Left colon (tissue), 2 donors: Measurements from ENCODE around the gene ZNRD2. TPM values are rescaled to one million over a fixed set of nuclear protein-coding genes. Genes with fewer than 3 reads are reported as not detected.

Experiments used
- ATAC-seq: fragments of 200-7000 bp; cut with Tn5 transposase; one replicate; pipeline ENCODE4 v1.9.1; 2020; ENCODE audit warnings: mild to moderate bottlenecking, moderate library complexity
- DNase-seq, 2 donors: peaks; one replicate each; pipeline ENCODE4 v3.0.0-alpha.2; 2020
- intact Hi-C, 2 donors: fragments of 100-400 bp; cut with DNase I in 1 of 2; cut with micrococcal nuclease in 1 of 2; formaldehyde crosslinking; loops; one replicate each; pipeline versions ENCODE4 v1.11.2 to v1.14.0; 2022; cut with DNase I, micrococcal nuclease
- total RNA-seq, 2 donors: library from RNA; stranded (reverse); fragmentation: NEBNext Ultra II Directional; extraction: Animal tissue kit (Norgen Biotek cat#: 25700); gene quantifications; one replicate each; pipeline ENCODE4 v1.2.1, GENCODE V29; 2021
- donor health status: DM: no; HTN: no; CAD: no.
- donor health status: DM: yes; HTN: yes; CAD: no.

The ZNRD2 gene
- total RNA-seq, 2 donors from 2014 or later: 15.4 to 18.5 TPM

DNA sequence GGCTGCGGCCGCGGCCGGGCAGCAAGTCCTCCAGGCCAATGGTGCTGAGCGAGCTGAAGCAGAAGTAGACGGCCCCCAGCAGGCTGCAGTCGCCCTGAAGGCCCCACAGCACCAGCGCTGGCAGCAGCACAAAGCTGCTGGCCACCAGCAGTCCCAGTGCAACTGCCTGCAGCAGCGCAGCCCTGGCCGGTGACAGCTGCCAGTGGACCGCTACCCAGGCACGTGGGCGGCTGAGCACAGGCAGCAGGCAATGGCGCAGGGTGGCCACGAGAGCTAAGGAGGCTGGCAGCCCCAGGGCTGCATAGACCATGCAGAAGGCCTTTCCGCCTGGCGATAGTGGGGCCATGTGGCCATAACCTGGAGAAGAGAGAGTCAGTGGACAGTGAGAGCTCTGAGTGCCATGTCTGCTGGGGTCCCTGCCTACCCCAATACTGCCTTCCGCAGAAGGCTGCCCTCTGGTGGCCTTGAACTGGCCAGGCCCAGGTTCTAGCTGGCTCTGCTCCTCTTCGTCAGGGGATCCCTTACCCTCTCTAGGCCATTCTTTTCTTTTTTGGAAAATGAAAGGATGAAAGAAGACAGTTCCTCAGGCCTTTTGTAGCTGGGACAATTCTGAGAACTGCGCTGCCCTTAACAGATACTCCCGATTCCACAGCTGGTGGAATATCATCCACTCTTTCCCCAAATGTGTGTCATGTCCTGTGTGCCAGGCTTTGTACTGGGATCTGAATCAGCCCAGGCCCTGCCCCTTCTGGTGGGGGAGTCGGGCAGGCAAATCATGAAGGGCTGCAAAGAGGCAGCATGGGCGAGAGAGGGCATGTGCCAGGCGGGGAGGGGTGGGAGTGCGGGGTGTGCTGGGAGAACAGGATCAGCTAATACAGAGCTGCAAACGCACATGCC lies 23.5 kb downstream of the ZNRD2 start:
- intact Hi-C loops: no loop called here
- ATAC-seq (no peak), DNase-seq (peak in 1 of 2 donors; percentile 63)

DNA sequence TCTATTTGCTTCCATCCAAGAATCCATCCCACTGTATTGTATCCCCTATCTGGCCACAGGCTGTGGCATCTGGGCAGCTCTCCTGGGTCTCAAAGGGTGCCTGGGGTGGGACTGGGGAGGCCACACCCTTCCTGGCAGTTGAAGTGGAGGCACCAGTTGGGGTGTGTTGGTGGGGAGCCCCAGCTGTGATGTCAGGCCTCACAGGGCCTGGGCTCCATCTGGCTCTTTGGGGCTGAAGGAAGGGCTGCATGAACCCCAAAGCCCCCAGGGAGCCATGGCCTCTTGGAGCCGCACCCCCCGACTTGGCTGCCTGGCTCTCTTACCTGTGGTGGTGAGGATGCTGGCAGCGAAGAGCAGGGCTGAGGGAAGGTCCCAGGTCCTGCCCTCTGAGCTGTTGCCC lies 24.9 kb downstream of the ZNRD2 start:
- intact Hi-C loops: no loop called here
- DNase-seq (no peak), ATAC-seq (no peak)

- intact Hi-C loops: no loop called here
- ATAC-seq: peak; percentile 39
- DNase-seq: peak in 1 of 2 donors; percentile 47
Observed at GRCh38 chr11:65595543-65596281, 25.4 kb downstream of the ZNRD2 start, which contains the start of gene KCNK7. Gene KCNK7 (minus strand): TSS chr11:65595800. CDS start chr11:65595772, 28 bp downstream.

GRCh38 chr11:65596520-65596919 lies 26.2 kb downstream of the ZNRD2 start:
- intact Hi-C loops: no loop called here
- ATAC-seq: no peak

GRCh38 chr11:65598258-65598699 lies 28.0 kb downstream of the ZNRD2 start:
- ATAC-seq (no peak), DNase-seq (no peak)
- intact Hi-C loops: no loop called here

More at GRCh38 chr11:65596520-65596919, 26.2 kb downstream of the ZNRD2 start:
- DNase-seq: no peak

DNA sequence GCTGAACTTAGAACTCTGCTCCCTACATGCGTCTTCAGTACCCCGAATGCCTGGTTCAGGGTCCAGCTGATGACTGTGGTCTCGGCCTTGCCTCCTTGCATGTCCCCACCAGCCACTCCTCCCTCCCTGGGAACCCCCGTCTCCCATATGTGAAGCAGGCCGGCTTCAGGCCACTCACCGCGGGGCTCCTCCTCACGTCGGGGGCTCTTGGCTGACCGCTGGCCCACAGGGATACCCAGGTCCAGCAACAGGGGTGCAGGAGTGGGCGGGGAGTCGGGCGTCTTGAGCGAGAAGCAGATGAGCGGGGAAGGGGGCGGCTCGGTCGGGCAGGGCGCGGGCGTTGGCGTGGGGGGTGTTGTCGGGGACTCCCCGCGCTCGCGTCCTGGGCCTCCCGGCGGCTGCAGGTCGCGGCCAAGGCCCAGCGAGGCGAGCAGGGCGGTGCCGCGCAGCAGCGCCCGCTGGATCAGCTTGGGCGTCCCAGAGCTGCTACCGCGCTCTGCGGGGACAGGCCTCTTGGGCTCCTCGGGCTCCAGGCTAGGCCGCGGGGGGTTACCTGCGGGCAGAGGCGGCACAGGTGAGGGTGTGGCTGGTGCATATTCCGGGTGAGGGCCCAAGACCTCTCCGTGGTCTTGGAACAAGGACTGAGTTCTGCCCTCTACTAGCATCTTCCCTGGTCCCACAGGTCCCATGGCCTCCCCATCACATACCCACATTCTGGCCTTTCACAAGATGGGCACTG lies 29.1 kb downstream of the ZNRD2 start:
- intact Hi-C loops: no loop called here
- DNase-seq (no peak), ATAC-seq (no peak)

- intact Hi-C loops: no loop called here
- DNase-seq: no peak
- ATAC-seq: no peak
Observed at GRCh38 chr11:65599955-65600246, 29.6 kb downstream of the ZNRD2 start.

- intact Hi-C loops: no loop called here
- no peak for ATAC-seq
- DNase-seq: no peak
Observed at GRCh38 chr11:65604258-65604657, 34.0 kb downstream of the ZNRD2 start.

DNA sequence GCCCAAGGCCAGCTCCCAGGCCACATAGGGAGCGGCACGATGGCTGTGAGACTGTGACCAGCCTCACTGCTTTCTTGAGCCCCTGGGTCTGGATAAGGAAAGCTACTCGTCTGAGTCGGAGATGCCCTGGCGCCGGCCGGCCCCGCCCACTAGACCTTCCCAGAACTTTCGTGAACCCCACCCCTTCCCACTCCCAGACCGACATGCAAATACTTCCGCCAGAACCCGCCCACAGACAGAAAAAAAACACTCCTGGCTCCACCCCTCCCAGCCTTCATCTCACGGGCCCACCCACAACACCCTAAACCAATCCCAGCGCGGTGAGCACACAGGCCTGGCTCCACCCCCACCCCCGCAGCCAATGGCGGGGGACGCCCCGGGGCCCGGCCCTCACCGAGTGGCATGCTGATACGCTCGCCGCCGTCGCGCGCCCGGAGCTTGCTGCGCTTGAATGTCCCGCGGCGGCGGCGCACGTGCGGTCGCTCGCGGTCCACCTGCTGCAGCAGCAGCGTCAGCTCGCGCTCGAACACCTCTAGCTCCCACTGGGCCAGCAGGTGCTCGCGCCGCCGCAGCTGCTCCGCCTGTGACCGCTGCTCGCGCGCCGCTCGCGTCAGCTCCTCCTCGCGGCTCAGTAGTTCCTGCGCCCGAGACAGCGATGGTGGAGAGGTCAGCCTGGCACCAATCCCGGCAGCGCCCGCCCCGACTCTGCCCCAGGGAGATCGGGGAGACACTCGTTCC lies 36.8 kb downstream of the ZNRD2 start:
- peak; percentile 97 for ATAC-seq
- intact Hi-C loops: no loop called here

DNA sequence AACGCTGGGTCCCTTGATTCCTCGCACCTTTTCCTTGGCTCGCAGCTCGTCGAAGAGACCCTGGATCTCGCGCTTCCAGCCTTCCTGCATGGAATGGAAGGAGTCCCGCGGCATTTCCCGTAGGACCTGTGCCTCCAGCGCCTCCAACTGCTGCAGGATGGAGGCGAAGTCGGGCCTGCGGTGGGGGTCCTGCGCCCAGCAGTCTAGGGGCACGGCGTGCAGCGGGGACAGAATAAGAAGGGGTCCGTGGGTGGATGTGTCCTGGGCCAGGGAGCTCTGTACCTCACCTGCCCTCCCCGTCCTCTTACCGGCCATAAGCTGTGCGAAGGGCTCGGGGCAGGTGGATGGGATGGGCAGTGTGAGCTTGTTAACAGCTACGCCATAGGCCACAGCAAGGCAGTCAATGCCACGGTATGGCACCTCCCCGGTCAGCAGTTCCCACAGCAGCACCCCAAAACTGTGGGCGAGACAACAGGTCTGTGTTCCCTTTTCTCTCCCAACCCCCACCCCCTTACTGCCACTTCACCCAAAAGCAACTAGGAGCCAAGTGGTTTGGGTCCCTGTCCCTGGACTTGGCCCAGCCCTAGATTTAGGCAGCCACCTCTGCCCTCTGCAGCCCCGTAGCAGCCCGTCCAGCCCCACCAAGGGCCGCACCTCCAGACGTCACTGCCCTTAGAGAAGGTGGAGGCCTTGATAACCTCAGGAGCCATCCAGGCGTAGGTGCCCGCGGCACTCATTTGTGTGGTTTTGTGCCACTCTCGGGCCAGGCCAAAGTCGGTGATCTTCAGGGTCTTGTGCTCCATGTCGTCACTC lies 37.5 kb downstream of the ZNRD2 start:
- intact Hi-C loops: no loop called here
- DNase-seq: no peak

More for the DNA sequence above, 36.8 kb downstream of the ZNRD2 start:
- peak; percentile 89 to 91 for DNase-seq

DNA sequence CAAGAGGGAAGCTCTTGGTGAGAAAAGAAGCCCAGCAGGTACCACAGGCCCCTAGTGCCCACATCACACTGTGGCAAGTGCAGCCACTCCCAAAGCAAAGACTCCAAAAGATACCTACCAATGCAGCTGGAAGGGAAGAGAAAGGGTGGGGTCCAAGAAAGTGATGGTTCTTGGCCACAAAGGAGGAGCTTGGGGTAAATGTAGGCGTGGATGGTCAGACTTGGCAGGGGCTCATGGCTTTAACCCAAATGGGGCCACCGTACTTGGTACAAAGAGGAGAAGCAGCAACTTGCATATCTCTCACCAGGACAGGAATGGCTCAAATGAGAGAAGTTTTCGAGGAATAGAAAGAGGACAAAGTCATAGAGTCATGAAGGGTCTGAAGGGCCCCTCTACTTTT lies 39.0 kb downstream of the ZNRD2 start:
- intact Hi-C loops: no loop called here
- ATAC-seq (no peak), DNase-seq (no peak)

More for the DNA sequence above, 37.5 kb downstream of the ZNRD2 start:
- ATAC-seq: no peak

DNA sequence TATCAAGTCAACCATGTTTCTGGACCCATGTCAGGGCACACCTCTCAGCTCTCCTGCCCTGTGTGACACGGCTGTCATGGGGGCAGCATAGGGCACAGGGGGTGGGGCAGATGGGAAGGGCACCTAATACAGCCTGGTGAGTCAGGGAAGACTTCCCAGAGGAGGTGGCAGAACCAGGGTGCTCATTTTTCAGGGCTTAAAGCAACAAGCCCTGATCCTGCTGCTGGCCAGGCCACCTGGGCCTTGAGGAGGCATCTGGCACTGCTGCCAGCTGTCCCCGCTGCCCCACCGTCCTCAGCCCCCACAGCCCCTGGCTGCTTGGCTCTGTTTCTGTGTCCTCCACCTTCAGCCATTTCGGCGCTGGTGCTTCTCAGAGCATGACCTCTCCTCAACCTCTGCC lies 39.4 kb downstream of the ZNRD2 start:
- intact Hi-C loops: no loop called here
- no peak for ATAC-seq
- no peak for DNase-seq

DNA sequence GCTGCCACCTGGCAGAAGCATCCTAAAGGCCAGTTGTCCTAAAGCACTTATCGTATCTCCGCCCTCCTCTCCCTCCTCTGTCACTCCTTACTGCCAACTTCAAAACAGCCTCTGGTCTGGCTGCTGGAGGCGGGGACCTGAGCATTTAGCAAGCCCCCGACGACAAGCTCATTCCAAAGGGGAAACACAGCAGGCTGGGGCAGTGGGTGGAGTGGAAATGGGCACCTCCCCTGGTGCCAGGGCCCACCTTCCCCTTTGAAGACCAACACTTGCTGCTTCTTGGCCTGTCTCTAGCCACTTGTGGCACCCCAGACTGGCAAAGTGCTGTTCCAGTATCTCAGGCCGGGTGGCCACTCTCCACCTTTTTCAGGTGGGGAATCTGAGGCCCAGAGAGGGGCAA lies 40.1 kb downstream of the ZNRD2 start:
- ATAC-seq: no peak
- intact Hi-C loops: no loop called here

DNA sequence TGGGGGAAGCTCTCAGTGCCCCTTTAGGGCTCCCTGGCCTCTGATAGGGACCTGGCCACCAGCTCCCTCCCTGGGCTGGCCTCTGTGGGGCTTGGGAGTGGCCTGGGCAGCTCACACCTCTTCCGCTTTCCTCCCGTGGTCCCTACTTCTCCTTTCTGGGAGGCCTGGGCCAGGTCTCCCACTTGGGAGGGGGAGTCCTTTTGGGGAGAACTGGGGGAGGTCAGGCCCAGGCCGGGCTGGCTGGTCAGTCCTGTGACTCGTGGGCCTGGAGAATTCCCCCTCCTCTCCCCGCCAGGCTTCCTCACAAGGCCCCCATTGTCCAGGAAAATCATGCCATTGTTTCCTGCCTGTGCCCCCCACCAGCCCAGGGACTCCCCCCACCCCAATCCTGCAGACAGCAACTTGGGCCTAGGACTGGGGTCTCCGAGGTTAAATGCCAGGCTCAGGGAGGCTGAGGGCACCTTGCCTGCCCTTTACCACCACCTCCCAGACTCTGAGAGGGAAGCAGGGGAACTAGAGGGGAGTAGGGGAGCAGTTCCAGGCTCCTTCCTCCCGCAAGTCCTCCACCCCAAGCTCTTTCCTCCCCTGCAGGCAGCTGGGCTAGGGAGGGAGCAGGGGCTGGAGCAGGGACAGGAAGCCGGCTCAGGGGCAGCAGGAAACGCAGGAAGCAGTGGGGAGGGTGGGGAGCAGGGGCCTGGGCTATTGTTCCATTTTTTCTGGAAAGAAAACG lies 40.9 kb downstream of the ZNRD2 start:
- intact Hi-C loops: no loop called here
- no peak for ATAC-seq
- no peak for DNase-seq

More for the DNA sequence above, 40.1 kb downstream of the ZNRD2 start:
- DNase-seq: no peak

DNA sequence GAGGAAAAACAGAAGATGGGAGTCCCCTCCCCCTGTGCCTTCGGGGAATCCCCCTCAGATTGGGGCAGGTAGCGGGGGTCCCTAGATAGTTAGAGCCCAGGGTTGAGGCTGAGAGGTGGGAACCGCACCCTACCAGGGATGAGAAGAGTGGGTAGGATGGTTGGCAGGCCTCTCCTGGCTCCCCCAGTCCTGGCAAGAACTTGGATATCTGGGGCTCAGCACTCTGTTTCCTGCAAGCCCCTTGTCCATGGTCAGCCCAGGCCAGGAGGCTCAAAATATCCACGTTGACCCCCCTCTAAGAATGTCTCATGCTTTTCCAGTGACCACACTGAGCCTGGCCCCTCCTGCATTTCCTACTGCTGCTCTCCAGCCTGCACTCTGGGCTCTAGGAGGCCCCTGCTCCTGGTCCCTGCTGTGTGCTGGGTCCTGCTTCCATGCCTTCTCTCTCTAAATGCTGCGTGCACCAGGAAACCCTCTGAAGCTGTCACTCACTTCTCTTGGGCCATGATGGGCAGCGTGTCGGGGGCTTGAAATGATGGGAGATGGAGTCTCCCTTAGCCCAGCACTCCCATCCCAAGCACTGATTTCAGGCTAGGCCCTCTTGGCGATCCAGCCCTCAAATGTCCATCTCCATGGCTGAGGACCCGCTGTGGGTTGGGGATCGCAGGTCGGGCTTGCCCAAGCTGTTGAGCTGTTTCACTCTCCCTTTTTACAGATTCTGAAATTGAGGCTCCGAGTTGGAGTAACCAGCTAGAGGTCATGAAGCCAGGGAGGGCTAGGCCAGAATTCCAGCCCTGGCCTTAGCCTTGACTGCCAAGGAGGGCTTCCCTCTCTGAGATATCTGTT lies 41.7 kb downstream of the ZNRD2 start:
- ATAC-seq (no peak), DNase-seq (no peak)
- intact Hi-C loops: no loop called here

- ATAC-seq (no peak), DNase-seq (no peak)
- intact Hi-C loops: no loop called here
Observed at GRCh38 chr11:65612691-65613090, 42.4 kb downstream of the ZNRD2 start.
